Fibroblast of skin of back (primary cell): ENCODE data around the gene MINK1.

Experiments used
- DNase-seq: peaks from one replicate; pipeline ENCODE4 v3.0.0-alpha.2; 2013

The MINK1 gene

DNA sequence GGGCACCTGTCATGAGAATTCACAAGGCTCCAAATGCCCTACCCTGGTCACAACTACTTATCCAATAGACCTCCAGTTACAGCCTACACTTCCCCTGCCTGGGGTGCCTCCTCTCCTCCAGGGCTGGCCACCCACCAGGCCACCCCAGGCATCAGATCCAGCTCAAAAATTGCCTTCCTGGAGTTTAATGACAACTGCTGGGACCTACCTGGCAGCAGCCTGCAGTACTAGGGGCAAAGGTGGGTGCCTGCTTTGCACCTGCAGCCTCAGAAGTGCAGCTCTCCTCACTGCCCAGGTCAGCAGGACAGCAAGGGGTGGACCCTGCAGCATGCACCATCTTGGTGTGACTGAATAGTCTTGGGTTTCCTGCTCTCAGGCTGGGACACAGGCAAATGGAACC is 102.5 kb downstream of the MINK1 start:
- no peak for DNase-seq

DNA sequence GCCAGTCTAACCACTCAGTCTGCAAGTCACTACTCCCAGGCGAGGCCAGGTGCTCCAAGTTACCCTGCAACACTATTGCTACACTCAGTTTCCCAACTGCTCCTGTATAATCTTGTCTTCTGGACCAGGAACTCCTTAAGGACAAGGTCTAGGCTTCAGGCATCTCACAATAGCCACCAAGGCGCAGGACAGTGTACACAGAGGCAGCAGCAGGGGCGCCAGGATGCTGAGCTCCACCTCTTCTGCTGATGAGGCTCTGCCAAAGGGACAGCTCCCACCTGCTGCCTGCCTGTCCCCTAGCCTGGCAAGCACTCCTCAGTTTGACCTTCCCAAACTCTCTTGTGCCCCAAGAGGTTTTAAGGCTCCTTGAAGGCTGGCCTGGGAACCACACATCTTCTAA is 103.3 kb downstream of the MINK1 start:
- DNase-seq = no peak

DNA sequence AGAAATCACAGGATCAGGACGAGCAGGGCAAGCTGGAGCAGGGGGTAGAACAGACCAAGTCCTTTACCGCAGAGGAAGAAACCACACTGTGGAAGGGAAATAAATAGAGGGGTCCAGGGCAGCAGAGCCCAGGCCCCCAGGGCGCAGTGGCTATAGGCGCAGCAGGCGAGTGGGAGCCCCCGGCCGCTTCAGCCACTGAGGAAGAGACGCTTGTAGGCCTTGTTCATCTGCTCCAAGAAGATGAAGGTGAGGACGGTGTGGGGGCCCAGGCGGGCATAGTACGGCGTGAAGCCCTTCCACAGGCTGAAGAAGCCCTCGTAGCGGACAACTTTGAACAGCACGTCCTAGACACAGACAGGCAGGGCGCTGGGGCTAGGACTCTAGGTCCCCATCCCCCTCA is 104.4 kb downstream of the MINK1 start:
- no peak for DNase-seq

DNA sequence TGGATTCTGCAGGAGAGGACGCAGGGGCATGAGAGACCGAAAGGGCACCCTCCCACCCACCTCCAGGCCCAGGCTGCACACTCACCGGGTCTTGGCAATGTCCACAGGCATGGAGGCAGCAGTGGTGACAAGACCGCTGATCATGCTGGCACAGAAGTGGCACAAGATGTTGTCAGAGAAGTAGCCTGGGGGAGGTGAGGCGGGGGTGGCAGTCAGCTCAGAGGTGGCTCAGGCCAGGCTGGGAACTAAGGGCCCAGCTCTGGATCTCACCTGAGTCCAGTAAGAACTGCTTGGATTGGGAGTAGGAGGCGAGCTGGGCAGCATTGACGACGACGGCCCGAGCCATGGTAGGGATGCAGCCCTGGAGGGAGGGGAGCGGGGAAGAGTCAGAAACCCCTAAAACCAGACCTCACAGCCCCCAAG is 104.9 kb downstream of the MINK1 start:
- DNase-seq = no peak

DNA sequence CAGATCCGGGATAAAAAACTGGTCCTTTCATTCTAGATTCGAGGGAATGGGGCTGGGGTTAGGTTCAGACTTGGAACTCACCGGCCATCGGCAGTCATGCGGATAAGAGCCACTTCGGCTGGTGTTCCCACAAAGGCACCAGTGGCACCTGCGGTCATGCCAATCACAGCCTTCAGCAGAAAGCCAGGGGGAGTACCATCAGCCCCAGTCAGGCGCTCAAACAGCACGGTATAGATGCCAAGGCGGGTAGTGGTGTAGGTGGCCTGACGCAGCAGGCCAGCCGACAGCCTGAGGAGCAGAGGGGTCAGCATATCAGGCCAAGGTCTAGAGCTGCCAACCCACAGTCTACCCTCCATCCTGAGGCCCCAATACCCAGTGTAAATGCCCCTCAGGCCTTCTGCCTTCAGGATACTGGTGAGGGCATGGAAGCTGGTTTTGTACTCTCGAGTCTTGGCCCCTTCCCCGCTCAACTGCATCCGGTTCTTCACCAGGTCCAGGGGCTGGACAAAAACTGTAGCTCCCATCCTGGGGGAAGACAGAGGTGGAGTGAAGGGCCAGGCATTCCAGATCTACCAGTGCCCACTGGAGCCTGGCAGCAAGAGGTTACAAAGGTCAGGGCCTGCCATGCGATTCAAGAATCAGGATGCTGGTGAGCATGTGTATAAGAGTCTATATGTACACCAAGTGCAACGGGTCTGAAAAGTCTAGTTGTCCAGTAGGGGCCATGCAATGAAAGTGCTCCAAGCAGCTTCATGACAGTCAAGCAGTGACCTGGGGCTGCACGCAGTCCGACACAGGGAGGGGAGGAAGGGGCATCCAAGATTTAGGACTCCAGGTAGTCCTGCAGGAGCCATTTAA is 105.8 kb downstream of the MINK1 start:
- no peak for DNase-seq

DNA sequence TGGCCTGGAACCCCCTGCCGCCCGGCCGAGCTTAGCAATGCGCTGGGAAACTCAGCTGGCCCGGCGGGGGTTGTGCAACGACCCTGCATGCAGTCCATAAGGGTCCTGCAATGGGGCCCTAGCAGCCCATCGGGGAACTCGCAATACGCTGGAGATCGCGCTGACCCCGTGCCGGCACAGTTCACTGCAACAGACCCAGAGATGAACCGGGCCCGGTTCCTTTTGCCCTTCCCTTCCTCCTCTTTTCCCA is 106.3 kb downstream of the MINK1 start:
- DNase-seq = no peak

DNA sequence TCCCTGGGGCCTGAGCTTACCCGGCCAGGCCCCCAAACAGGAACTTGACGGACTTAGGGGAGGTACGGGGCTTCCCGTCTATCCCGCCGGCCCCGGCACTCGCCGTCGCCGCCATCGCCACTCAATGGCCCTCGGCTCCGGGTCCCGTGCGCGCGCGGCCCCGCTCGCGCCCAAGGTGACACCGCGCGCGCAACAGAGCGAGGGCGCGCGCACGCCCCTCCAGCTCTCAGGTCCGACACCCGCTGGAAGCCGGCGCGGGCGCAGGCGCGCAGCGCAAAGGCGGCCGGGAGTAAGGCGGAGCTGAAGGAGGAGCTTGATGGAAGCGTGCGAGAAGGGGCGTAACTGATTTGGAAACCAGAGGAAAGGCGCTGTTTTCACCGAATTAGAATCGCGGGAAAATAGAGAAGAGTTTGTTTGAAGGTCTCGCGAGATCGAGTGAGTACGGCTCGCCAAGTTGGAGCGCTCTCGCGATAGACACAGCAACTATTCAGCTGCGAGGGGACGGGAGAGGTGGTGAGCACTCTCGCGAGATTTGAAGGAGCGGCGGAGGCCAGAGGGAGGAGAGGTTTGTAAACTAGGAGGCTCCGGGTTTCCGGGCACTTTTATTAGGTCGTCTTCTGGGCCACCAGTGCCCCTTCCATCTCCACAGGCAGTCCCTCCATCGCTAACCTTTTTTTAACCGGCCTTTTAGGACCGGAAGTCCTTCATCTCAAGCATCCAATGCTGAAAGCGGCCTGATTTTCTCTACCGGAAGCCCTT is 106.8 kb downstream of the MINK1 start, which contains the start of the genes RNF167 and SLC25A11:
Gene RNF167 (plus strand): TSS at position 473 of the 759 bp plus-strand sequence. CDS start 642 bp downstream, outside the sequence.
Gene SLC25A11 (minus strand): TSS at position 251 of the 759 bp plus-strand sequence. CDS start 136 bp downstream, at position 115.
- peak; percentile 100 for DNase-seq

DNA sequence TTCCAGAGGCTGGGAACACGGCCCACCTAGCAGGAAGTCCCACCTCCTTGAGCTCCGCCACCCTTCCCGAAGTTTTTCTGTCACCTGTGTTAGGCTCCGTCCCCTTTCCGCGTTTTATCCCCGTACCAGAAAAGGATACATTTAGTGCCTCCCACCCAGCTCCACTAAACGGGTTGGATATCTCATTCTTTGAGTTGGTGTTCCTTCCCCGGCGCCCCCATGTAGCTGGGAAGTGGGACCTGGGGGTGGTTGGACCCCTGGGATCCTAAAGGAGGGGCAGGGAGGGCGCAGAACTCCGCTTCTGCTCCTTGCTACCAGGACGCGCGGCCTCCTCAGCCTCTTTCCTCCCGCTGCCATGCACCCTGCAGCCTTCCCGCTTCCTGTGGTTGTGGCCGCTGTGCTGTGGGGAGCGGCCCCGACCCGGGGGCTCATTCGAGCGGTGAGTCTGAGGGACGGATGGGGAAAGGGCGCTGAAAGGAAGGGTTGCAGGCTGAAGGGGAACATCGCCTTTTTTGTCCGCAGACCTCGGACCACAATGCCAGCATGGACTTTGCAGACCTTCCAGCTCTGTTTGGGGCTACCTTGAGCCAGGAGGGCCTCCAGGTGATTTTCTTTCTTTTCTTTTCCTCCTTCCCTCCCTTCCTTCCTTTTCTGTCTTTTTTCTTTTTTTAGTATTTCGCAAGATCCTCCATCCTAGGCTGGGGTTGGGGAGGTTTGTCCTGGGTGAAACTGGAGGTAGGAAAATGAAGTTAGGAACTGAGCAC is 107.6 kb downstream of the MINK1 start:
- DNase-seq = no peak

DNA sequence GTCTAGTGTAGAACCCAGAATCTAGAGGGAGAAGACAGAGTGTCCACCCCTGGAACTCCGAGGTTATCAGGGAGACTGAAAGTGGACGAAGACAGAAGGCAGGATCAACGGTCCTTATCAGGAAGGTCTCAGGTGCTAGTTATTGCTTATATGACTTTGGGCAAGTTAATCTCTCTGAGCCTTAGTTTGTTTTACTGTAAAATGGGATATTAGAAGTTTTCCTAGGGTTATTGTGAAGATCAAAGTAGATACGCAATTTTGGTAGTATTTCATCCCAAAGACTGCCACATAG is 108.1 kb downstream of the MINK1 start:
- DNase-seq = no peak

DNA sequence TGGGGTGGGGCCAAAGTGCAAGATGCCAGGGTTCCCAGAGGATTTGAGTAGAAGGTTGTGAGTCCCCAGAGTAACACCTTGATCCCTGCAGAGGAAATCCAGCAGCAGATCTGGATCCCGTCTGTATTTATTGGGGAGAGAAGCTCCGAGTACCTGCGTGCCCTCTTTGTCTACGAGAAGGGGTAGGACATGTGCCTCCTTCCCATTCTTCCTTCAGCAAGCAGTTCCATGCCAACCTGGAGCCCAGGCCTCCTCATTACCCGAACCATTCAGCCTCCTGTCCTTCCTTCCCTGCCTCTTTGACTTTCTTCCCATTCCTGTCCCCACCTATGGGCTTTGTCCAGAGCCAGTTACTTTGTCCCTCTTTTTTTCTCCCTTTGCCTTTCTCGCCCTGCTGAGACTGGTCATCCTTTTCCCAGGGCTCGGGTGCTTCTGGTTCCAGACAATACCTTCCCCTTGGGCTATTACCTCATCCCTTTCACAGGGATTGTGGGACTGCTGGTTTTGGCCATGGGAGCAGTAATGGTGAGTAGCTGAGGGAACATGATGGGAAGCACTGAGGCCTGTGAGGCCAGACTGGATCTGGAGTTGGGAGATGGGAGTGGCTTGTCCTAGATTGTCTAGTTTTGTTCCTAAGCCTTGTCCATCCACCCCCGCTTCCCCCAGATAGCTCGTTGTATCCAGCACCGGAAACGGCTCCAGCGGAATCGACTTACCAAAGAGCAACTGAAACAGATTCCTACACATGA is 109.8 kb downstream of the MINK1 start:
- no peak for DNase-seq

DNA sequence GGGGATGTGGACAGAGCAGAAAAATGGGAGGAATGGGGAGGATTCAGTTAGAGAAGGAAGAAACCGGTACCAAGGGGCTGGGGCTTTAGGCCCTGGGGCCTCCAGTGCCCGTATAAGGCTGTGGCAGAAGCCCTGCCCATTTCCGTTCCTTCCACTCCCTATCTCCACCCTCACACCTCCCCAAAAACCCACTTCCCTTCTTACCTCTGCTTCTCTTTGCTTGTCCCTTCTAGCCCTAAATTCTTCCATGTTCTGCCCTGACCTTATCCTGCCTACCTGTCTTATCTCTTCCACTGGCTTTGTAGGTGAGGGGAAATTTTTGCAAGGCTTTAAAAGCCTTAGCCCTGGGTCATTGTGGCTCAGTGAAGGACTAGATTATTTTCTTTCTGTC is 111.0 kb downstream of the MINK1 start:
- DNase-seq = no peak

DNA sequence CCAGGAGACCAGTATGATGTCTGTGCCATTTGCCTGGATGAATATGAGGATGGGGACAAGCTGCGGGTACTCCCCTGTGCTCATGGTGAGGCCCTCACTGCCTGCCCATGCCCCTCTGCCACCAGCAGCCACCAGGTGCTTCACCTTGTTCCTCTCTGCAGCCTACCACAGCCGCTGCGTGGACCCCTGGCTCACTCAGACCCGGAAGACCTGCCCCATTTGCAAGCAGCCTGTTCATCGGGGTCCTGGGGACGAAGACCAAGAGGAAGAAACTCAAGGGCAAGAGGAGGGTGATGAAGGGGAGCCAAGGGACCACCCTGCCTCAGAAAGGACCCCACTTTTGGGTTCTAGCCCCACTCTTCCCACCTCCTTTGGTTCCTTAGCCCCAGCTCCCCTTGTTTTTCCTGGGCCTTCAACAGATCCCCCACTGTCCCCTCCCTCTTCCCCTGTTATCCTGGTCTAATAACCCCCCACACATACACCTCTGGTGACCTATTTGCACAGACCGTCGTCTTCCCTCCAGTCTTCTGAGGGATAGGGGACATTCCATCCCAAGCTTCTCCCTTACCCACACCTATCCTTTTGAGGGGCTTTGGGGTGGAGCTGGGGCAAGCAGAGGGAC is 111.5 kb downstream of the MINK1 start:
- no peak for DNase-seq

DNA sequence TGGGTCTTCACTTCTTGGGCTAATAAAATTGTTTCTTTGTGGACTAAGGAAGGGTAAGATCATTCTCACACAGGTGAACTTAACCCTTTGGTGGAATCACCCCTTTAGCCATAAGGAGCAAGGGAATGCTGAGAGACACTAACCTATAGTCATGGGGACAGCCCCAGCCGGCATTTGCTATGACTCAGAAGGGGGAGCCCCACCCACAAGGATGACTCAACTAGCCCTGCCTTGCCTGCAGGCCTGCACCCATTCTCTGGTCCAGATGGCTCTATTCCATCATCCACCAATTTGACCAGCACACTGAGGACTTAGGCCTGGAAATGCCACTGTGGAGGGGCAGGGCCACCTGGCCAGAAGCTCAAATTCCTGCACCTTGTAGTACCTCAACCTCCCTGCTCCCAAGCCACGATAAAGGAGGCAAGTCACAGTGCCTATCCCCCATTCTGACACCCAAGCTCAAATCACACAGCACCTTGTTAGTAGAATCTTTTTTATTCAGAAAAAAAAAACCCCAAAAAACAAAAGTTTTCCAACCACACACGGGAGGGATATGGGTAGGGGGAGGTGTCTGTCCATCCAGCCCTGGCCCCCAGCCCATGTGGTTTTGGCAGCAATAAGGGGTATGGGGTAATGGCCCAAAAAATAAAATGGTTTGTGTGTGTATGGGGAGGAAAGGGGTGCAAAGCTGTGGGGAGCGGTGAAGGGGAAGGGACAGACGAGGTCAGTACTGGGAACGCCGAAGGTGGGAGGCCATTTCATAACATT is 112.2 kb downstream of the MINK1 start:
- DNase-seq = peak; percentile 93

DNA sequence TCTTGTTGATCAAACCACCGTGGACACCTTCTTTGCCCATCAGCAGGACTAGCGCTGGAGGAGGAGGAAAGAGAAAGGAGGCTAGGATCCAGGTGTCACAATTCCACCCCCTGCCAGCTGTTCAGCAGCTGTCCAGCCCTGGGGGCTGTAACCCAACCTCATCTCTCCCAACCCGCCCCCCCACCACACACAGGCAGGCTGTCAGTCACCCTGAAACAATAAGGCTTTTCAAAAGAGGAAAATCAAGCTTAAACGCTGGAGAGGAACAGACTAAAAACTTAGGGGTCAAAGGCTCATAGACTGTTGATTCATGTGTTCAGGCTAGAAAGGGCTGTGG is 112.8 kb downstream of the MINK1 start:
- DNase-seq = no peak

DNA sequence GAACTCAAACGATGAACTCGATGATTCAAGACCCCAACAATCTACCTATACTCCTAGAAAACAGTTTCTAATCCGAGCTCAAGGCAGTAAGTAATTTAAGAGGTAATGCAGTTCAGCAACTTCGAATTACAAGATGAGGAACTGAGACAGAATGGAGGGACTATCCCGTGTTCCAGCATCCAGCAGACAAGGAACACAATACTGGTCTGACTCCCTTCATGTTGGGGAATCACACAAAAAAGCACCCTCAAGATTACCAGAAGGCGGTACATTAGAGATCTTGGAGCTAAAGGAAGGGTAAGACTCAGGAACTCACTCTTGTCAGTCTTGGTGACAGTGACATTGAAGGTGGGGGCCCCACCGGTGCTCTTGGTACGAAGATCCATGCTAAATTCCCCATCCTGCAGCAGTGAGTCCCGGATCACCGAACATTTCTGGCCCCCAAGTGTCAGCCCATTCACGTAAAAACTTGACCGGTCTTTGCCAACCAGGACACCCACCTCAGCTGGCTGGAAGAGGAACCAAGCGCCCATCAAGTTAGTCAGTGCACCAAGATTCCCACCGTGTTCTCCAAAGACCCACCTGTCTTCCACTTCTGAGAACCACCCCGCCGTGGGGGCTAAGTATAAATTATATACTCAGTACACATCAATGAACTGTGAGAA is 113.3 kb downstream of the MINK1 start:
- no peak for DNase-seq

DNA sequence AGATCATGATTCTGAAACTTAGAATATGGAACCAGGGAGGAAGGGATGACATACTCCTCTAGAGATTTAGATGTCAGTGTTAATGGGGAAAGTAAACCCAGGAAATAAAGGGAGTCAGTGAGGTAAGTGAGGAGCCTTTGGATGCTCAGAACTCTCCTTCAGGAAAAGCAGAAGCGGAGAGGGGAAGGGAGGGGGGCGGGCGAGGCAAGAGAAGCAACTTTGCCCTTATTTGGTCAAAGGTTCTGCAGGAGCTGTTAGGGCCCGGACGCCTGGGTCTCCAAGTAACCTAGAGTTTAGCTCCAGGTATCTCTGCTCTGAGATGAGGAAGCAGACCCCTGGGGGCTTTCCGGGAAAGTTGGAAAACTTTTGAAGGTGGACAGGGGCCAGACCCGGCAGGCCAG is 113.9 kb downstream of the MINK1 start:
- peak; percentile 65 for DNase-seq
